Activated T-cell treated with anti-CD3 and anti-CD28 coated beads for 1 hour (primary cell): ENCODE measurements around the gene ACD.

ENCODE experiments used
- DNase-seq: peaks from one replicate; pipeline ENCODE4 v3.0.0-alpha.2; 2020; ENCODE audit warnings: low read depth

The ACD gene

GRCh38 chr16:67675999-67676398 is 15.9 kb upstream of the ACD start:
- DNase-seq, result no peak

- no peak for DNase-seq
Observed at GRCh38 chr16:67675579-67675935, 15.5 kb upstream of the ACD start.

GRCh38 chr16:67674851-67675578 is 15.0 kb upstream of the ACD start:
- DNase-seq, result no peak

GRCh38 chr16:67673712-67674580 is 13.9 kb upstream of the ACD start:
- DNase-seq, result no peak

GRCh38 chr16:67672739-67673662 is 12.9 kb upstream of the ACD start:
- DNase-seq, result no peak

- DNase-seq, result no peak
Observed at GRCh38 chr16:67672306-67672705, 12.2 kb upstream of the ACD start.

GRCh38 chr16:67669499-67670101 is 9.5 kb upstream of the ACD start:
- no peak for DNase-seq

GRCh38 chr16:67668495-67669157 is 8.6 kb upstream of the ACD start:
- DNase-seq, result no peak

GRCh38 chr16:67667817-67668494 is 7.9 kb upstream of the ACD start:
- DNase-seq, result peak; percentile 63

- DNase-seq, result no peak
Observed at GRCh38 chr16:67667453-67667816, 7.4 kb upstream of the ACD start.

- peak; percentile 72 for DNase-seq
Observed at GRCh38 chr16:67666559-67667452, 6.7 kb upstream of the ACD start, which contains the start of the genes C16orf86 and ENKD1. C16orf86 (plus strand) TSS chr16:67666814; CDS start chr16:67666971, 157 bp downstream. ENKD1 (minus strand) TSS chr16:67666750; CDS start chr16:67666442, 308 bp downstream.

GRCh38 chr16:67666032-67666551 is 6.0 kb upstream of the ACD start:
- no peak for DNase-seq

GRCh38 chr16:67665598-67665997 is 5.5 kb upstream of the ACD start:
- DNase-seq, result no peak

- no peak for DNase-seq
Observed at GRCh38 chr16:67664871-67665270, 4.8 kb upstream of the ACD start.

- no peak for DNase-seq
Observed at GRCh38 chr16:67664258-67664657, 4.2 kb upstream of the ACD start.

GRCh38 chr16:67663877-67664222 is 3.8 kb upstream of the ACD start:
- DNase-seq, result no peak

GRCh38 chr16:67663151-67663876 is 3.3 kb upstream of the ACD start:
- DNase-seq, result no peak

- no peak for DNase-seq
Observed at GRCh38 chr16:67662653-67663010, 2.6 kb upstream of the ACD start.
